Loucy (cell line): Measurements from ENCODE around the gene CACNA2D1.

Source experiments
- H2AFZ ChIP-seq: fragments of 200-600 bp; sonication (generic); 2 replicates; pipeline ENCODE4 v1.6.0; 2016; ENCODE audit warnings: antibody characterized with exemption, mild to moderate bottlenecking, low read length, moderate library complexity
- H3F3A ChIP-seq: fragments of 200-600 bp; 2 replicates; pipeline ENCODE4 v1.6.0; 2016; ENCODE audit warnings: antibody characterized with exemption, low read depth, mild to moderate bottlenecking
- H3K27me3 ChIP-seq: fragments of 200-600 bp; sonication (generic); 2 replicates; pipeline ENCODE4 v1.6.1; 2014; ENCODE audit warnings: low read length, mild to moderate bottlenecking; ENCODE audit not compliant: insufficient read depth, poor library complexity, severe bottlenecking
- H3K36me3 ChIP-seq: fragments of 200-600 bp; sonication (generic); 2 replicates; pipeline ENCODE4 v1.6.1; 2016; ENCODE audit warnings: low read length; ENCODE audit not compliant: insufficient read depth
- H3K4me1 ChIP-seq: fragments of 200-600 bp; sonication (generic); 2 replicates; pipeline ENCODE4 v1.5.1; 2014; ENCODE audit warnings: low read length, mild to moderate bottlenecking; ENCODE audit not compliant: insufficient read depth, poor library complexity, severe bottlenecking
- H3K4me2 ChIP-seq: fragments of 200-600 bp; sonication (generic); 2 replicates; pipeline ENCODE4 v1.6.0; 2014; ENCODE audit warnings: antibody characterized with exemption, low read length, low read depth, mild to moderate bottlenecking; ENCODE audit not compliant: poor library complexity, severe bottlenecking
- H3K4me3 ChIP-seq: fragments of 200-600 bp; sonication (generic); 2 replicates; pipeline ENCODE4 v1.5.1; 2014; ENCODE audit warnings: low read length, mild to moderate bottlenecking, mixed read lengths; ENCODE audit not compliant: poor library complexity, severe bottlenecking
- H3K79me2 ChIP-seq: fragments of 200-600 bp; sonication (generic); 2 replicates; pipeline ENCODE4 v1.6.1; 2014; ENCODE audit warnings: low read length; ENCODE audit not compliant: insufficient read depth
- H3K9ac ChIP-seq: fragments of 200-600 bp; sonication (generic); 2 replicates; pipeline ENCODE4 v1.6.0; 2014; ENCODE audit warnings: mild to moderate bottlenecking, low read depth, low read length, moderate library complexity; ENCODE audit not compliant: poor library complexity, severe bottlenecking
- H3K9me2 ChIP-seq: fragments of 200-600 bp; sonication (generic); replicated peaks from 2 replicates; pipeline ENCODE4 v1.6.1; 2016; ENCODE audit warnings: low read depth, low read length, mixed read lengths
- H3K9me3 ChIP-seq: fragments of 200-600 bp; sonication (generic); 2 replicates; pipeline ENCODE4 v1.6.1; 2014; ENCODE audit warnings: mild to moderate bottlenecking, antibody characterized with exemption, low read length, low read depth; ENCODE audit not compliant: insufficient read depth
- H4K20me1 ChIP-seq: fragments of 200-600 bp; sonication (generic); 2 replicates; pipeline ENCODE4 v1.6.0; 2014; ENCODE audit warnings: antibody characterized with exemption, low read length, mild to moderate bottlenecking; ENCODE audit not compliant: insufficient read depth, poor library complexity, severe bottlenecking
- CTCF ChIP-seq: fragments of 200-600 bp; sonication (generic); conservative IDR thresholded peaks from 2 replicates; pipeline ENCODE4 v1.5.1; 2014; ENCODE audit warnings: mild to moderate bottlenecking, antibody characterized with exemption, low read length
- EZH2phosphoT487 ChIP-seq: fragments of 200-600 bp; IDR thresholded peaks from 2 replicates; pipeline ENCODE4 v1.6.1; 2018; ENCODE audit warnings: antibody characterized with exemption, mild to moderate bottlenecking, moderate library complexity, borderline replicate concordance

CACNA2D1 gene

GRCh38 chr7:82468435-82468834, 24.9 kb upstream of the CACNA2D1 start:
- Histone ChIP-seq H3K4me3 (no peak overlapping the region), H4K20me1 (no peaks in the 10 kb centered on the region), H2AFZ (no peak overlapping the region), H3K4me1 (no peaks in the 10 kb centered on the region), H3K79me2 (no peaks in the 10 kb centered on the region), H3K27me3 (no peaks in the 10 kb centered on the region), H3K9me3 (no peaks in the 10 kb centered on the region), H3K36me3 (no peaks in the 10 kb centered on the region), H3K9ac (no peak overlapping the region), H3K9me2 (no peaks in the 10 kb centered on the region), H3F3A (no peaks in the 10 kb centered on the region), H3K4me2 (no peak overlapping the region)
- TF ChIP-seq EZH2phosphoT487 (no peak), CTCF (no peak)

DNA sequence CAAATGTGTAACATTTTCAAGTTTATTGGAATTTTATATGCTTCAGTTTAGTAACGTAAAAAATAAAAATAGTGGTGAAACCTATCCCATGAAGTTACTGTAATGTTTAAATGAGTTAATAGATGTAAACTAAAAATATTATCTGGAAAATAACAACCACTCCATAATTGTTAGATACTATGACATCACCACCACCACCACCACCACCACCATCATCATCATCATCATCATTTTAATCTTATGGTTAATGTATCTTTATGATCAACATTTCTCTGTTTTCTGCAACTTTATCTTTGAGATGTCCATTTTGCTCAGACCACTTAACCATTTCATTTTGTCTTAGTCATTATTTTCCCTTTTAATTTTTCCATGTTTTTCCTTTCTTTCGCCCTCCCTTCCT, 23.4 kb upstream of the CACNA2D1 start:
- H3K9me3 ChIP-seq: no peaks in the 10 kb centered on the region
- H2AFZ ChIP-seq: no peak overlapping the region
- no peaks in the 10 kb centered on the region for H3K27me3 ChIP-seq
- H3K9me2 ChIP-seq: no peaks in the 10 kb centered on the region
- no peaks in the 10 kb centered on the region for H3F3A ChIP-seq
- TF ChIP-seq CTCF: no peak
- no peak overlapping the region for H3K4me3 ChIP-seq
- no peaks in the 10 kb centered on the region for H3K36me3 ChIP-seq
- H3K79me2 ChIP-seq: no peaks in the 10 kb centered on the region
- H3K4me1 ChIP-seq: no peaks in the 10 kb centered on the region
- no peak overlapping the region for H3K9ac ChIP-seq
- no peaks in the 10 kb centered on the region for H4K20me1 ChIP-seq
- no peak overlapping the region for H3K4me2 ChIP-seq

DNA sequence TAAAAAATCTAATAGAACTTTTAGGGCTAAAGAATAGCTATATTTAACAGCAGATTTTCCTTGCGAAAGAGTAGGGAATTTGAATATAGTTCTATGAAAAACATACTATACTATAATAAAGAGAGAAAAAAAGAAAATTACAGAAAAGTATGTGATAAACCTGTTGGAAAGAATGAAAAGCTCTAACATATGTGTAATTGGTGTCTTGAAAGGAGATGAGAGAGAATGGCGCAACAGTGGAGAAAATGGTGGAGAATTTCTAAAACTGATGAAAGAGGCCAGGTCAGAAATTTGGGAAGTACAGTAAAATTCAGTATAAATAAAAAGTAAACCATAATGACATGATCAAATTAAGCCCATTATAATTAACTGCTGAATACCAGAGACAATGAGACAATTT, 20.8 kb upstream of the CACNA2D1 start:
- Histone ChIP-seq H3K9me3 (no peaks in the 10 kb centered on the region), H3K4me1 (no peaks in the 10 kb centered on the region), H3K36me3 (no peaks in the 10 kb centered on the region), H3K9me2 (no peaks in the 10 kb centered on the region), H3K9ac (no peak overlapping the region), H4K20me1 (no peaks in the 10 kb centered on the region), H3K4me3 (no peak overlapping the region), H3K27me3 (no peaks in the 10 kb centered on the region), H3F3A (no peaks in the 10 kb centered on the region), H3K79me2 (no peaks in the 10 kb centered on the region), H3K4me2 (no peak overlapping the region), H2AFZ (no peak overlapping the region)
- no peak for TF ChIP-seq CTCF
- no peak for TF ChIP-seq EZH2phosphoT487
